Fibroblast of mammary gland (primary cell): ENCODE results near the gene PDSS2.
A peak's percentile ranks its signal among the peaks of the same experiment; 100 is the strongest.

ENCODE experiments used
- DNase-seq: peaks from one replicate; pipeline ENCODE4 v3.0.0-alpha.2; 2010; ENCODE audit warnings: low read depth
- H3K4me3 ChIP-seq: 2 replicates; pipeline ENCODE4 v1.5.1; 2011; ENCODE audit warnings: low read depth, mild to moderate bottlenecking, low read length, moderate library complexity; ENCODE audit not compliant: control insufficient read depth
- CTCF ChIP-seq: conservative IDR thresholded peaks from 2 replicates; pipeline ENCODE4 v1.5.1; 2011; ENCODE audit warnings: low read depth, low read length, inconsistent platforms; ENCODE audit not compliant: control insufficient read depth, insufficient read depth

Gene PDSS2

GRCh38 chr6:107192830-107193229 lies 266.5 kb downstream of the PDSS2 start:
- no peak overlapping the region for H3K4me3 ChIP-seq
- no peak for TF ChIP-seq CTCF
- no peak for DNase-seq

- no peak for TF ChIP-seq CTCF
- DNase-seq = no peak
Measured at GRCh38 chr6:107187630-107188029, 271.7 kb downstream of the PDSS2 start.

DNA sequence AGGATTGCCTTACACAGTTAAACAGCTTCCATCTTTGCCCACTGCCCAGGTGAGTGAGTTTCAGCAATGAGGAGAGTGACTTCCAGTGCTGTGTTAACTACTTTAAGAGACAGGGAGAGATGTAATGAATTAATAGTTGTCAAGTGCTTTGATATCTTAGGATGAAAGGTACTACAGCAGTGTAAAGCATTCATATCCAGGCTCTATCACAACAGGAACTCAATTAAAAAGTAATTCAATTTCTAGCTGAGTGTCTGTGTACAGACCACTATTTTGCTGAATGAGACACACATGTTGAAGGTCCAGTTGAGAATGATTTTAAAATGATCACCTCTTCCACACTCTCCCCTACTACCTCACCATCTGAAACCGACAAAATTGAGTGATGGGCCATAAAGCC lies 273.3 kb downstream of the PDSS2 start:
- DNase-seq = no peak
- H3K4me3 ChIP-seq = no peak overlapping the region
- TF ChIP-seq CTCF = no peak

More at GRCh38 chr6:107187630-107188029, 271.7 kb downstream of the PDSS2 start:
- H3K4me3 ChIP-seq = no peak overlapping the region

GRCh38 chr6:107185391-107185970 lies 273.9 kb downstream of the PDSS2 start:
- DNase-seq = peak; percentile 31
- H3K4me3 ChIP-seq = no peak overlapping the region
- TF ChIP-seq CTCF = peak; percentile 25

DNA sequence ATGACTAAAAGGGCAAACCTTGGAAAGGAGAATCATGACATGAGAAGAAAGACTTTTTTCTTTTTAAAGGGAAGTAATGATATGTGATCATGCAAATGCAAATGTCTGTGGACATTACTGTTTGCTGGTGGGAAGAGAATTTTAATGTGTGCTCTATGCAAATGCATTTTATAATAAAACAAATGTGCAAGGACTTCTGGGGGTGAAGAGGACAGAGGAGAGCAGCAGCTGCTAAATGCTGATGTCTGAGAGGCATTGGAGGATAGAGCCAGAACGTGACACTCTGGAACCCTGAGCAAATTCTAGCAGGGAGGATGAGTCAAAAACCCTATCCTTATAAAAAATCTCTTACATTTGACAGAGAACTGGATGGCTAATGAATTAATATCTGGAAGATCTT lies 274.9 kb downstream of the PDSS2 start:
- H3K4me3 ChIP-seq = no peak overlapping the region
- no peak for TF ChIP-seq CTCF
- DNase-seq = no peak

GRCh38 chr6:107180099-107180498 lies 279.3 kb downstream of the PDSS2 start:
- TF ChIP-seq CTCF = no peak
- no peak for DNase-seq
- no peak overlapping the region for H3K4me3 ChIP-seq

DNA sequence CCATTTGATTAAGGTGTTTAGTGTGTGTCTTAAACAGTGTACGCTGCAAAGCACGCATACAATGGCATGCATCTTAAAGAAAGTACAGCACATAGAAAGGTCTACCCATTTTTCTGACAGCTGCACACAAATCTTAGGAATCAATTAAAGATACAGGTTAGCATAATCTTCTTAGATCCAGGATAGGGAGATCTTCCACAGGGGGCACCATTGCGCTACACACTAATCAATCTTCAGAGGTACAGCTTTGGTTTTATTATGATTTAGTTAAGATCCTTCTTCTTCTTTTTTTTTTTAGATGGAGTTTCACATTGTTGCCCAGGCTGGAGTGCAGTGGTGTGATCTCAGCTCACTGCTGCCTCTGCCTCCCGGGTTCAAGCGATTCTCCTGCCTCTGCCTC lies 280.4 kb downstream of the PDSS2 start:
- TF ChIP-seq CTCF = peak; percentile 45
- no peak overlapping the region for H3K4me3 ChIP-seq
- peak; percentile 51 for DNase-seq
